Body of pancreas (tissue), 4 donors: ENCODE results near the gene SLC32A1. TPM values are rescaled to one million over a fixed set of nuclear protein-coding genes. Genes with fewer than 3 reads are reported as not detected.

Experiments used
- ATAC-seq: fragments of 150-250 bp; one replicate; pipeline ENCODE4 v1.9.1; 2016
- DNase-seq, 4 donors: peaks; one replicate each; pipeline ENCODE4 v3.0.0-alpha.2; 2019
- H3K27ac ChIP-seq, 4 donors: fragments of 200-600 bp; sonication (generic); 1 replicate in 3 of 4; 2 replicates in 1 of 4; pipeline versions ENCODE4 v1.5.1 to v1.6.1; 2016 to 2019; ENCODE audit warnings: mild to moderate bottlenecking in 1 of 4, mixed read lengths in 1 of 4, moderate library complexity in 1 of 4
- H3K27me3 ChIP-seq, 2 donors: fragments of 200-600 bp; sonication (generic); one replicate each; pipeline ENCODE4 v1.6.0; 2016; ENCODE audit warnings: mild to moderate bottlenecking in 1 of 2
- H3K36me3 ChIP-seq, 2 donors: fragments of 200-600 bp; sonication (generic); replicated peaks in 1 of 2; 2 replicates each; pipeline ENCODE4 v1.5.1; 2016; ENCODE audit warnings: low read depth in 2 of 2; ENCODE audit not compliant: insufficient read depth in 1 of 2
- H3K4me1 ChIP-seq: fragments of 200-600 bp; sonication (generic); one replicate; pipeline ENCODE4 v1.6.0; 2016
- H3K4me3 ChIP-seq, 2 donors: fragments of 200-600 bp; sonication (generic); 1 replicate in 1 of 2; 2 replicates in 1 of 2; pipeline ENCODE4 v1.5.1; 2016 to 2019
- H3K9me3 ChIP-seq, 3 donors: fragments of 200-600 bp; sonication (generic); 1 replicate in 2 of 3; 2 replicates in 1 of 3; pipeline ENCODE4 v1.5.1; 2016
- CTCF ChIP-seq, 7 experiments: fragments of 450-650 bp in 4 of 7; fragments of 200-600 bp in 3 of 7; sonication (generic) in 3 of 7; IDR thresholded peaks; one replicate each; pipeline ENCODE4 v1.5.1; 2016 to 2019; ENCODE audit warnings: antibody characterized with exemption in 7 of 7
- POLR2A ChIP-seq, 3 donors: fragments of 450-650 bp; IDR thresholded peaks; one replicate each; pipeline ENCODE4 v1.6.1; 2016; ENCODE audit warnings: antibody characterized with exemption in 3 of 3, mild to moderate bottlenecking in 2 of 3
- WGBS, 2 donors: methylation state at CpG; one replicate each; pipeline ENCODE4 v1.1.5; 2017; 5-methylcytosine and 5-hydroxymethylcytosine counted together
- intact Hi-C: fragments of 100-400 bp; cut with DNase I; formaldehyde crosslinking; loops from one replicate; pipeline ENCODE4 v1.15.1; 2023
- total RNA-seq, 2 donors: library from RNA; depleted of rRNA; stranded (reverse); fragments of >200 nt; gene quantifications; one replicate each; pipeline ENCODE4 v1.1.0, GENCODE V29; 2016

The SLC32A1 gene
- total RNA-seq, 2 donors from 2014 or later: not detected

- H3K27ac ChIP-seq: no peak overlapping the region
- DNase-seq (no peak), ATAC-seq (no peak)
- TF ChIP-seq POLR2A (IDR thresholded peaks at IDR 0.05) (no peak), CTCF (IDR thresholded peaks at IDR 0.05) (no peak)
- H3K9me3 ChIP-seq: no peaks in the 10 kb centered on the region
- H3K4me3 ChIP-seq: no peak overlapping the region
- WGBS, 2 donors: 21 to 44% methylated on average over 1 to 7 of the region's 7 CpGs
- intact Hi-C loops: no loop called here
- H3K36me3 ChIP-seq: no peaks in the 10 kb centered on the region
- no peaks in the 10 kb centered on the region for H3K4me1 ChIP-seq
- H3K27me3 ChIP-seq: no peaks in the 10 kb centered on the region
These were observed 17.8 kb upstream of the SLC32A1 start for GRCh38 chr20:38706509-38706908.

GRCh38 chr20:38714308-38714707, 10.0 kb upstream of the SLC32A1 start:
- no peaks in the 10 kb centered on the region for H3K27me3 ChIP-seq
- ATAC-seq: no peak
- DNase-seq: no peak
- TF ChIP-seq POLR2A (IDR thresholded peaks at IDR 0.05) (no peak), CTCF (IDR thresholded peaks at IDR 0.05) (no peak)
- no peak overlapping the region for H3K4me3 ChIP-seq
- intact Hi-C loops: no loop called here
- 22 to 29% methylated on average over 3 to 6 of the region's 6 CpGs for WGBS, 2 donors
- H3K9me3 ChIP-seq: no peaks in the 10 kb centered on the region
- no peaks in the 10 kb centered on the region for H3K36me3 ChIP-seq
- H3K4me1 ChIP-seq: no peaks in the 10 kb centered on the region
- H3K27ac ChIP-seq: no peak overlapping the region

- intact Hi-C loops: no loop called here
- no peak for DNase-seq
- no peaks in the 10 kb centered on the region for H3K36me3 ChIP-seq
These were observed 8.6 kb upstream of the SLC32A1 start for GRCh38 chr20:38715646-38716045.

GRCh38 chr20:38722683-38723016, 1.6 kb upstream of the SLC32A1 start:
- H3K27me3 ChIP-seq: peaks cover 0 to 46% of the 10 kb centered on the region in 2 donors
- WGBS, 2 donors: 0% methylated on average over 7 of the region's 7 CpGs
- peaks cover 20% of the 10 kb centered on the region for H3K4me1 ChIP-seq
- no peak overlapping the region for H3K4me3 ChIP-seq
- intact Hi-C loops: no loop called here
- H3K9me3 ChIP-seq: no peaks in the 10 kb centered on the region
- DNase-seq (no peak), ATAC-seq (no peak)
- no peak for TF ChIP-seq POLR2A (IDR thresholded peaks at IDR 0.05)
- TF ChIP-seq CTCF (IDR thresholded peaks at IDR 0.05): no peak
- H3K27ac ChIP-seq: no peak overlapping the region
- no peaks in the 10 kb centered on the region for H3K36me3 ChIP-seq

More at GRCh38 chr20:38715646-38716045, 8.6 kb upstream of the SLC32A1 start:
- no peaks in the 10 kb centered on the region for H3K9me3 ChIP-seq
- no peaks in the 10 kb centered on the region for H3K27me3 ChIP-seq
- ATAC-seq: no peak
- TF ChIP-seq CTCF (IDR thresholded peaks at IDR 0.05) (no peak), POLR2A (IDR thresholded peaks at IDR 0.05) (no peak)
- WGBS, 2 donors: 21 to 31% methylated on average over 7 to 10 of the region's 10 CpGs
- H3K4me3 ChIP-seq: no peak overlapping the region
- H3K27ac ChIP-seq: no peak overlapping the region
- H3K4me1 ChIP-seq: no peaks in the 10 kb centered on the region

GRCh38 chr20:38723017-38723847, 1.1 kb upstream of the SLC32A1 start:
- no peaks in the 10 kb centered on the region for H3K36me3 ChIP-seq
- peaks cover 20% of the 10 kb centered on the region for H3K4me1 ChIP-seq
- intact Hi-C loops: no loop called here
- ATAC-seq (no peak), DNase-seq (no peak)
- H3K4me3 ChIP-seq: no peak overlapping the region
- H3K27ac ChIP-seq: no peak overlapping the region
- no peak for TF ChIP-seq POLR2A (IDR thresholded peaks at IDR 0.05)
- no peak for TF ChIP-seq CTCF (IDR thresholded peaks at IDR 0.05)
- peaks cover 0 to 51% of the 10 kb centered on the region in 2 donors for H3K27me3 ChIP-seq
- no peaks in the 10 kb centered on the region for H3K9me3 ChIP-seq
- 2% methylated on average over 31 to 56 of the region's 56 CpGs for WGBS, 2 donors
